ENCODE results near the gene GNAT1. TPM values are rescaled to one million over a fixed set of nuclear protein-coding genes. Genes with fewer than 3 reads are reported as not detected.
A peak's percentile ranks its signal among the peaks of the same experiment; 100 is the strongest.

GNAT1 gene
- total and polyA plus RNA-seq, 2 of the 13 experiments (the other 11 are each of a cell fraction or from before 2014, with no cell fraction given): 0.15 TPM; not detected in 1

DNA sequence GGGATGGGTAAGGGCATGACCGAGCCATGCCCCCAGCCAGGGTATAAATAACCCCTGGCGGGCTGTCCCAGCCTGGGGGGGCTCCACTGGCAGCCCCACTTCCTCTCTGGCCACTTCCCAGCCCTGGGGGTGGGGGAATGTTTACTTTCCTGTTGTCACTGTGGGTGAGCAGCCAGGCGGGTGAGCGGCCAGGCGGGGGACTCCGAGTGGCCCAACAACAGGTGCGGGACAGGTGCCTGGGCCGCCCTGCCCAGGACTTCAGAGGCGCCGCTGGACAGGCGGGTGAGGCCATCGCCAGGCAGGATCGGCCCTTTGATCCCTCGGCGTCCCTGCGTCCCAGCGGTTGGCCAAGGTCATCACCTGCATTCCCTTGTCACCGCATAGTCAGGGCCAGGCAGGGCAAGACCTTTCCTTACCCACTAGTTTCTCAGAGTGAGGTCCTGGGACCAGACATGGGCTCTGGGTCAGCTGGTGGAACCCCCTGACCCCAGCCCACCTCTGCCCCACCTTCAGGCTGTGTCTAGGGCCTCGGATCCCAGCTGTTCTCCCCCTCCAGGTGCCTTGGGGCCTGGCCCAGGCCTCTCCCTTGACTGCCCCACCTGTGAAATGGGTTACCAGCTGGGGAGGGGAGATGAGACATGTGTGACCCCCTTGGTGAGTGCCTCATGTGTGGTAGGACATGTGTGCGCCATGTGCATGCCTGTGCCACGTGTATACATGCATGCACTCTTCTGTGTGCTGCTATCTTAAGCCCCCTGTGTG is 19.7 kb upstream of the GNAT1 start (continued):
- TF ChIP-seq SMARCE1 (IDR thresholded peaks at IDR 0.05; ENCODE audit: borderline replicate concordance) (no peak), ZNF7 (CRISPR knock-in tag; IDR thresholded peaks at IDR 0.05) (no peak), MTA1 (CRISPR knock-in tag; IDR thresholded peaks at IDR 0.05; ENCODE audit: borderline replicate concordance) (peak; percentile 99), SOX5 (CRISPR knock-in tag; IDR thresholded peaks at IDR 0.05; ENCODE audit: borderline replicate concordance) (peak; percentile 95), DR1 (CRISPR knock-in tag; IDR thresholded peaks at IDR 0.05) (no peak), ERF (CRISPR knock-in tag; IDR thresholded peaks at IDR 0.05) (peak; percentile 99), STAG1 (CRISPR knock-in tag; IDR thresholded peaks at IDR 0.05) (0 out of 2 replicates have a peak, but pooled peaks have one; percentile 14), ZNF124 (CRISPR knock-in tag; IDR thresholded peaks at IDR 0.05) (peak; percentile 94), ZNF382 (CRISPR knock-in tag; IDR thresholded peaks at IDR 0.05; ENCODE audit: borderline replicate concordance) (no peak), ATF1 (CRISPR knock-in tag; IDR thresholded peaks at IDR 0.05) (no peak), ZFP41 (CRISPR knock-in tag; IDR thresholded peaks at IDR 0.05; ENCODE audit: borderline replicate concordance) (no peak; the same call in 1 of the 2 replicates), GRHL1 (CRISPR knock-in tag; conservative IDR thresholded peaks at IDR 0.05) (no peak), ZBTB37 (CRISPR knock-in tag; IDR thresholded peaks at IDR 0.05) (peak; percentile 94), ZNF672 (CRISPR knock-in tag; IDR thresholded peaks at IDR 0.05) (no peak), SP2 (CRISPR knock-in tag; IDR thresholded peaks at IDR 0.05) (peak; percentile 40; the same call in 1 of the 2 replicates), RAD21 (CRISPR knock-in tag; IDR thresholded peaks at IDR 0.05) (peak; percentile 36; the same call in 1 of the 2 replicates), NR2F1 (CRISPR knock-in tag; IDR thresholded peaks at IDR 0.05) (peak; percentile 94 to 97), POGZ (CRISPR knock-in tag; IDR thresholded peaks at IDR 0.05) (peak; percentile 86), MXD4 (CRISPR knock-in tag; IDR thresholded peaks at IDR 0.05) (peak; percentile 75; the same call in 1 of the 2 replicates)
- TF ChIP-seq, protein P1, sequence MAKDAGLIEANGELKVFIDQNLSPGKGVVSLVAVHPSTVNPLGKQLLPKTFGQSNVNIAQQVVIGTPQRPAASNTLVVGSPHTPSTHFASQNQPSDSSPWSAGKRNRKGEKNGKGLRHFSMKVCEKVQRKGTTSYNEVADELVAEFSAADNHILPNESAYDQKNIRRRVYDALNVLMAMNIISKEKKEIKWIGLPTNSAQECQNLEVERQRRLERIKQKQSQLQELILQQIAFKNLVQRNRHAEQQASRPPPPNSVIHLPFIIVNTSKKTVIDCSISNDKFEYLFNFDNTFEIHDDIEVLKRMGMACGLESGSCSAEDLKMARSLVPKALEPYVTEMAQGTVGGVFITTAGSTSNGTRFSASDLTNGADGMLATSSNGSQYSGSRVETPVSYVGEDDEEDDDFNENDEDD (CRISPR knock-in tag; IDR thresholded peaks at IDR 0.05; ENCODE audit: borderline replicate concordance): peak; percentile 85; the same call in 1 of the 2 replicates
- TF ChIP-seq, protein P2, sequence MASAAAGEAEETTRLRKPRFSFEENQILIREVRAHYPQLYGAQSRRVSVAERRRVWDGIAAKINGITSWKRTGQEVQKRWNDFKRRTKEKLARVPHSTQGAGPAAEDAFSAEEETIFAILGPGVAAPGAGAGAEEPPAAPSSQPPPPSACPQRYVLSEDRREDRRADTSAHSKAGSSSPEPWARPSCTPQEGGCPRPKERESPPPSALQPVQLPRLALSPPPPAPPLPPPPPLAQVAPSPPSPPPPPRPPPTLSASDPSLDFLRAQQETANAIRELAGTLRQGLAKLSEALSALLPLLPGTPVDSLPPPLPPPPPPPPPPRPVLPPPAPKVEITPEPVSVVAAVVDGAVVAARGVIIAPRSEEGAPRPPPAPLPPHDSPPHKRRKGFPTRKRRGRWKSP (CRISPR knock-in tag; IDR thresholded peaks at IDR 0.05): peak; percentile 87
- TF ChIP-seq, protein P3, sequence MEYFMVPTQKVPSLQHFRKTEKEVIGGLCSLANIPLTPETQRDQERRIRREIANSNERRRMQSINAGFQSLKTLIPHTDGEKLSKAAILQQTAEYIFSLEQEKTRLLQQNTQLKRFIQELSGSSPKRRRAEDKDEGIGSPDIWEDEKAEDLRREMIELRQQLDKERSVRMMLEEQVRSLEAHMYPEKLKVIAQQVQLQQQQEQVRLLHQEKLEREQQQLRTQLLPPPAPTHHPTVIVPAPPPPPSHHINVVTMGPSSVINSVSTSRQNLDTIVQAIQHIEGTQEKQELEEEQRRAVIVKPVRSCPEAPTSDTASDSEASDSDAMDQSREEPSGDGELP (IDR thresholded peaks at IDR 0.05; ENCODE audit: borderline replicate concordance, low read depth): peak; percentile 97

All from HepG2 (cell line).